GM18502 (cell line): Measurements from ENCODE around the gene PALM.

Experiments
- ATAC-seq: cut with Tn5 transposase; IDR thresholded peaks from one replicate; pipeline ENCODE4 v1.9.1; 2021; ENCODE audit warnings: mild to moderate bottlenecking; ENCODE audit not compliant: unreplicated experiment, poor library complexity

The PALM gene

DNA sequence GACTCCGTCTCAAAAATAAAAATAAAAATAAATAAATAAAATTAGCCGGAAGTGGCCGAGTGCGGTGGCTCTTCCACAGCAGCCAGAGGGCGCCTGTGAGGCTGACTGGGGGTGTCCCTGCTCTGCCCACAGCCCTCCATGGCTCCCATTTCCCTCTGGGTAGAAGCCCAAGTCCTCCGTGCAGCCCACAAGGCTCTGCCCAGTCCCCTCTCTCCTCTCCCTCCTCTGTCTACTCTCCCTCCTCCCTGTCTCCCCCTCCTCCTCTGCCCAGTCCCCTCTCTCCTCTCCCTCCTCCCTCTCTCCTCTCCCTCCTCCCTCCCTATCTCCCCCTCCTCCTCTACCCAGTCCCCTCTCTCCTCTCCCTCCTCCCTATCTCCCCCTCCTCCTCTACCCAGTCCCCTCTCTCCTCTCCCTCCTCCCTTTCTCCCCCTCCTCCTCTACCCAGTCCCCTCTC, 62.6 kb downstream of the PALM start:
- no peak for ATAC-seq

- no peak for ATAC-seq
These were observed 63.3 kb downstream of the PALM start for GRCh38 chr19:772063-772462.

DNA sequence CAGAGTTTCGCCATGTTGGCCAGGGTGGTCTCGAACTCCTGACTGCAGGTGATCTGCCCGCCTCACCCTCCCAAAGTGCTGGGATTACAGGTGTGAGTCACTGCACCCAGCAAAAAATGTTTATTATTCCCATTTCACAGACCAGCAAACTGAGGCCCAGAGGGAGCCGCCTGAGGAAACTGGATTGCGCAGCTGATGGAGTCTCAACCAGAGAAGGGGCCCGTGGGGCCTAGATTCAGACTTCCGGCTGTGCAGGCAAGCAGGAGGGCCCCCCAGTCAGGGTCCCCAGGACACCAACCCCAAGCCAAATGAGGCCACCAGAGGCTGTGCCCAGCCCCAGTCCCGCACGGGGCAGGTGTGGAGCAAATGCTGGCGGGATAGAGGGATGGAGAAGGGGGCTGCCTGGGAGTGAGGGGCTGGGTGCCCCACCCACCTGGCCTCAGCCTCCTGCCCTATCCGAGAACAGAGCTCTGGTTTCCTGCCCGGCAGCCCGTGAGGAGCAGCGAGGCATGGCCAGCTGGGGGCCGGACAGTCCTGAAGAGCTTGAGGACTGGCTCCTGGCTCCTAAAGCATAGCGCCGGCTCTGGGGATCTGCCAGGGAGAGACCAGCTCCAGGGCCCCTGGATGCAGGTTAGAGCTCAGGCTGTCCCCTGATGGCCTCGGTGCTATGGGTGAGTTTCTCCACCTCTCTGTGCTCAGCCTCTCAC, 64.1 kb downstream of the PALM start:
- no peak for ATAC-seq

DNA sequence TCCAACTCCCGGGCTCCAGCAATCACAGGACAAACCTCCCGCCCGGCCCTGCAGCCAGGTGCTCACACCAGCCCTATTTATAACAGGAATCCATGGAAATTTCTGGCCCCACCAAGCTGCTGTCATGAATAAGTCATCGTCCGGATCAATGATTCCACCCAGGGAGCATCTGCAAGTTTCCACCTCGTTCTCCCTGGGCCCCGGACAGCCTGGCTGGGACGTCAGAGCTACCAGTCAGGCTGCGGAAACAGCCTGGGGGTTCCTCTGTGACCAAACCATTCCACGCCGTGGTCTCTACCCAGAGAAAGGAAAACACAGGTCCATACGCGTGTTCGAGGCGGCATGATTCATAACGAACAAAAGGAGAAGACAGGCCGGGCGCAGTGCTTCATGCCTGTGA, 67.8 kb downstream of the PALM start:
- ATAC-seq, result no peak

DNA sequence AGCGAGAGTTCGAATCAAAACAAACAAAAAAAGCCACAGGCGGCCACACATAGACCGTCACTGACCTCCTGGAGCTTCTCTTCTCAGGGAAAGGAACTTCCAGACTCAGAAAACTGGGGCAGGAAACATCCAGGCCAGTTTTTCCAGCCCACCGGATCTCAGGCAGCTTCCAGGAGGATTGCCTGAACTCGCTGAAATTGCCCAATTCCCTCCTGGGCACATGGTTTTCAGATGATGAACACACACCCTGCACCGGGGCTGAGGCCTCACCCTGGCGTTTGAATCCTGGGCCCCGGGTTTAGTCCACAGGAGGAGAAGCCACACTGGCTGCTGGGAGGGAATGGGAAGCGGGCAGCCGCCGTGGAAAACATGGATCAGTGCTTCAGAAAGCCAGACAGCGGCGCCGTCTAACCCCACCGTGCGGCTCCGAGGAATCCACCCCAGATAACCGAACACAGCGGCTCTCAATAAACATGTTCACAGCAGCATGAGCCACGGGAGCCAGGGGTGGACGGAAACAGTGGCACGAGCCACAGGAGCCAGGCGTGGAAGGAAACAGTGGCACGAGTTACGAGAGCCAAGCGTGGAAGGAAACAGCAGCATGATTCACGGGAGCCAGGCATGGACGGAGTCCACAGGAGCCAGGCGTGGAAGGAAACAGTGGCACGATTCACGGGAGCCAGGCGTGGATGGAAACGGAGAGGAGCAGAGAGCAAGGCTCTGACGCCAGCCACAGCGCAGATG, 70.3 kb downstream of the PALM start:
- ATAC-seq, result no peak

DNA sequence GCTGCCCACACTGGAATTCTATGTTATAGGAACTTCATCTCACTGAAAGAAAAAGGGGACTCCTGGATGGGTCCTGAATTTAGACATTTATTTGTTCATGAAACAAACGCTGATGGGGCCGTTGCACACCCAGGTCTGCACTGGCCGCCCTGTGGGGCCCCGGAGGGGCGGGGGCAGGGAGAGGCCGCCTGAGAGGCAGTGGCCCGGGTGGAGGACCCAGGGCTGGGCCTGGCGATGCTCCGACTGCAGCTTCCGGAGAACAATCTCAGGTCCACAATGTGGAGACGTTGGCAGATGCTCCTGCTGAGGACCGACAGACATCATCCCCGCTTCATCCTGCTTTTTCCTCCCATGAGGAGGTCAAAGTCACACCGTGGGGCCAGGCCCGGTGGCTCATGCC, 72.2 kb downstream of the PALM start:
- ATAC-seq, result no peak

DNA sequence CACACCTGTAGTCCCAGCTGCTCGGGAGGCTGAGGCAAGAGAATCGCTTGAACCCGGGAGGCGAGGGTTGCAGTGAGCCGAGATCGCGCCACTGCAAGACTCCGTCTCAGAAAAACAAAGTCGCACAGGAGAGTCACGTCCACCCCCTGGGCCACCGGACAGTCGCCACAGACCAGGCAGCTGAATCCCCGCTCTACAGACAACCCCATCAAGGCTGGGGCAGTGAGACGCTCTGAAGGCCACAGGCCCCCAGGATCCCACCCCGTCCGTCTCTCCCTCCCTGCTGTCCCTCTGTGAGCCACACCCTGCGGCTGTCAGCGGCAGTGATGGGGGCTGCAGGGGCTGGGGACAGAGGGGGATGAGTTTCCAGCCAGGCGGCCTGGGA, 73.1 kb downstream of the PALM start:
- no peak for ATAC-seq

DNA sequence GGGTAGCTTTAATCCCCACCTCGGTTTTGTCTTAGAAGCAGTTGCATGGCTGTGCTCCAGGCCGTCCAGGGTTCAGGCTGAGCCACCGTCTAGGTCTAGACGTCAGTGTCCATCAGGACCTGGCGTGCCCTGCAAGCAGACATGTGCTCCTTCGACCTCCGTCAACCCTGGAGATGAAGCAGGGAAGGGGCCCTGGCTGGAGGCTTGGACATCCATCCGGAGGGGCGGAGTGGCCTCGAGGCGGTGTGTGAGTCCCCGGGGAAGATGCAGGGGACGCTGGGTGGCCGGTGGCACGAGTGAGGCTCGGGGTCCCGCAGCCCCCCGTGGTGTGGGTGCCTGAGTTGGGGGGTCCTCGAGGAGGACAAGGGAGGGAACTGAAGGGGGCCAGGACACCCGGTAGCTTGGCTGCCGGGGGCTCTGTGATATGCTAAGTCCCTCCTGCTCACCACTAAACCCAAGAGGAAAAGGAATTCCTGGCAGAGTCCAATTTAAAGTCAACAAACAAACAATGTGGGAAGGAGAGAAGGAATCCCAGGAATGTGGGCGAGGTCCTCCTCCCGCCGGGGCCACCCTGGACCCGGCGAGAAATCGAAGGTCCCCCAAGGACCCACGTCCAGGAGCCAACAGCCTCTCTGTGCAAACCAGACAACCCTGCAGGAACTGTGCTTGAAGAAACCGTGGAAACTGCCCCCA, 73.6 kb downstream of the PALM start:
- no peak for ATAC-seq

DNA sequence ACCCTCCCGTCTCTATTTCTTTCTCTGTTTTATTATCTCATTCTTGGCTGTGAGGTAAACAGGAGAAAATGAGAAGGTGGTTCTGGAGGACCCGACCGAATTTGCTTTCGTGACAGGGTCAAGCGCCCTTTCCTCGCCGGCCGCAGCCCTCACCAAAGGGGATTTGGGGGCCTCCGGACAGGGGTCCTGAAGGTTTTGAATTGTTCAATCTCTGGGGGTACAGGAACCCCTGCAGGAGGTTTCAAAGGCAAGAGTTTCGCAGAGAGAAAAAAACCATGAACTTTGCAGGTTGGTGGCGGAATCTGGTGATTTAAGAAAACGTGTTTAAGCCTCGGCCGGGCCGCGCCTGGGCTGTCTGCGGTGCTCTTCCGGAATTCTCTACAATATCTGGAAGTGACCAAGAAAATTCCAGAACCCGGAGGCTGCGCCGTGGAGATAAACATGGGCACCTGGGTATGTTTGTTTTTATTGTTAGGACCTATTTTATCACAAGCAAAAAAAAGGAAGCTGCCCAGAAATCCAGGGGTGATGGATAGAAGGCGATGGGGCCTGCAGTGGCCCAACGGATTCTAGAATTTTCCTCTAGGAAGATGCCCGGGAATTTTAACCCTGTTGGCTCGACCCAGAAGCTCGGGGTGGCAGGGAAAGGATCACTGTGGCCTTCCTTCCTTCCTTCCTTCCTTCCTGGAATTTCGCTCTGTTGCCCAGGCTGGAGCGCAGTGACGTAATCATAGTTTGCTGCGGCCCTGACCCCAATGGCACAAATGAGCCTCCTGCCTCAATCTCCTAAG, 74.3 kb downstream of the PALM start:
- ATAC-seq, result no peak

DNA sequence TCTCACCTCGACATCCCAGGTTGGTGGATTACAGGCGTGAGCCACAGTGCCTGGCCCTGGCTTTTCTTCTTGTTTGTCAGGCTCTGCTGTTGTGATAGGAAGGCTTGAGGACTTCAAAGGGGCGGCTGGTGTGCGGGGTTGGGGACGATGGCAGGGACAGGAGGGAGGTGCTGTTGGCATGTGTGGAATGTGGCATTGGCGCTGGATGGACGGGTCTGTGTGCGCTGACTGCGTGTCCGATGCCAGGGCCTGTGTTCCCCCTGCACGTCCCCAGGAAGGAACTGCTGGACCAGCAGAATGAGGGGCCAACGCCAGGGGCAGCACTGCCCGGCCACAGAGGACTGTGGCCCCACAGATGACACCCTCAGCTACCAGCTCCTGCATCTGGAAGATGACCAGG, 75.8 kb downstream of the PALM start:
- no peak for ATAC-seq

GRCh38 chr19:787536-787935, 78.8 kb downstream of the PALM start:
- ATAC-seq, result no peak

DNA sequence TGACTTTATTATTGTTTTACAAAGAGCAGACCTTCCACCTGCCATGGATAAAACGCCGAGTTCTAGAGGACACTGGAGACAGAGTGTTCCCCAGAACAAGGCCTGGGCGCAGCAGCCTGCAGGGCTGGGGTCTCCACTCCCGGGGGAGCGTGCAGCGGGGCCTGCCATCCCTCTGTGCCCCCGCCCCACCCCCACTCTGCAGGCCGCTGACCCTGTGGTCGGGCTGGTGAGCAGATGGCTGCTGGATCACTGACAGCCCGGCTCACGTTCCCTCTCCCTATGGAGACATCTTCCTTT, 79.9 kb downstream of the PALM start:
- no peak for ATAC-seq

DNA sequence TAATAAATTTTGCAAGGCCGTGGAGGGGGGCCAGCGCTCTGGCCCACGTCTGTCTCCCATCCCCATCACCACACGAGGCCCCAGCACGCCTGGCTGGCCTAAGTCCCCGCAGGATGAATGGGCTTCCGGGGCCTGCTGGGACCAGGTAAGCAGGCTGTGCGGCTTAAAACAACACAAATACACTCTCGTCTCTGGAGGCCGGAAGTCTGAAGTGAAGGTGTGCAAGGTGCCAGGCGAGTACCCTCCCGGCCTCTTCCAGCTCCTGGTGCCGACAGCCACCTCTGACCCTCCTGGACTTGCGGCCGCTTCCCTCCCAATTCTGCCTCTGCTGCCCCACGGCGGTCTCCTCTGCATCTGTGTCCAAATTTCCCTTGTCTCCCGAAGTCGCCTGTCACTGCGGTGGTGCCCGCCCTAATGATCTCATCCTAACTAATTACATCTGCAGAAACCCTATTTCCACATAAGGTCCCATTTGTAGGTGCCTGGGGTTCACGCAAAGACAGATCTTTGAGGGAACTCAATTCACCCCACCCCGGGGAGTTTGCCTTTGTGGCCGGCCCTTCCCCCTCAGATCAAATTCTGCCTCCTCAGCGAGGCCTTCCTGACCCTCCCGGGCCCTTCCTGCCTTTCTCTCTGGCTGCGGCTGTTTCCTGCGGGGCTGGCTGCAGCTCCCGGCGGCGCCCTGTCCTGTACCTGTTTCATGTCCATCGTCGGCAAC, 80.4 kb downstream of the PALM start:
- ATAC-seq, result no peak

DNA sequence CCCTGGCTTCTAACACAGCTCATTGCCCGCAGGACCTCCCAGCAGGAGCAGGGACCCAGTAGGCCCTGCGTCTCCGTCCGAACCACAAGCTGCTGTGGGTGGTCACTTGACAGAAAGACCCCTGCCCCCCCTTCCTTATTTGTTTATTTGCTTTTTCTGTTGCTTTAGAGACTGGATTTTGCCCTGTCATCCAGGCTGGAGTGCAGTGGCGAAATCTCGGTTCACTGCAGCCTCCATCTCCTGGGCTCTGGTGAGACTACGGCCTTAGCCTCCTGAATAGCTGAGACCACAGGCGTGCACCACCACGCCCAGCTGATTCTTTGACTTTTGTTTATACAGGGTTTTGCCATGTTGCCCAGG, 80.9 kb downstream of the PALM start:
- ATAC-seq, result no peak

GRCh38 chr19:791007-791566, 82.4 kb downstream of the PALM start:
- ATAC-seq, result no peak

DNA sequence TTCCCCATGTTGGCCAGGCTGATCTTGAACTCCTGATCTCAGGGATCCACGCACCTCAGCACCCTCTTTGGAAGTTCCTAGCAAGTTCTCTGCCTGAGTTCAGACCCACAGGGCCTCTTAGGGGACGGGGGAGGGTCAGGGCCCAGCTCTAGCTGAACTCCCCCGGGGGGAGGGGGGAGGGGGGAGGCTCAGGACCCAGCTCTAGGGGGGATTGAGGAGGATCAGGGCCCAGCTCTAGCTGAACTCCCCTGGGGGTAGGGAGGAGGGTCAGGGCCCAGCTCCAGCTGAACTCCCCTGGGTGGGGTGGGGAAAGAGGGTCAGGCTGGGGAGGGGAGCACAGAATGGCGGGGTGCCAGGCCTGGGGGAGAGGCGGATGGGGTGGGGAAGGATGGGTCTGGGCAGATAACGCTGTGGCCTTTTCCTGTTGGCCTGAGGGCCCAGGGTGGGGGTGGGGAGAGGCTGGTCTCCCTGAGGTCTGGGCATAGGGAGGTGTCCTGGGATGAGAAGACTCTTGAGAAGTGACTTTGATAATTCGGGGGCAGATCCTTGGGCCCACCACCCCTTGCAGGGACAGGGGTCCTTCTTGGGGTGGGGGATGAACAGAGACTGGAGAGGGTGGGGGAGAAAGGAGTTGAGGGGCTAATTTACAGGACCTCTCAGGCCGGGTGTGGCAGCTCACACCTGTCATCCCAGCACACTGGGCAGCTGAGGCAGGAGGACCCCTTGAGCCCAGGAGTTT, 83.0 kb downstream of the PALM start:
- ATAC-seq, result no peak

DNA sequence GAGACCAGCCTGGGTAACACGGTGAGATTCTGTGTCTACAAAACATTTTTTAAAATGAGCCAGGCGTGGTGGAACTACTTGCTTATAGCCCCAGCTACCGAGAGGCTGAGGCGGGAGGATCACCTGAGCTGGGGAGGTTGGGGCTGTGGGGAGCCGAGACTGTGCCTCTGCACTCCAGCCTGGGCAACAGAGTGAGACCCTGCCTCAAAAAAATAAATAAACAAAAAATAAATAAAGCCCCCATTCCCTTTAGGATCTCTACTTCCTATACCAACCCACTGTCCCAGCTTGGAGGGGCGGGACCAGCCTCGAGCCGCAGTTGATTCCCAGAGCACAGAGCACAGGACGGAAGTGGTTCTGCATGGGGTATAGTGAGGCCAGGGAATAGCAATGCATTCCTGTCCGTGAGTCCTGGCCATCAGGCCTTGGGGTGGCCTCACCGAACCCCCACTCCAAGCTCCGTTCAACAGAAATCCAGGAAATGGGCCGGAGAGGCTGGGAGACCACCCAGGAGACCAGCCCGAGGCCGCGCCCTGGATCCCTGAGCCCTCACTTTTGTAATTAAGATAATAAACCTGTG, 83.7 kb downstream of the PALM start:
- no peak for ATAC-seq

DNA sequence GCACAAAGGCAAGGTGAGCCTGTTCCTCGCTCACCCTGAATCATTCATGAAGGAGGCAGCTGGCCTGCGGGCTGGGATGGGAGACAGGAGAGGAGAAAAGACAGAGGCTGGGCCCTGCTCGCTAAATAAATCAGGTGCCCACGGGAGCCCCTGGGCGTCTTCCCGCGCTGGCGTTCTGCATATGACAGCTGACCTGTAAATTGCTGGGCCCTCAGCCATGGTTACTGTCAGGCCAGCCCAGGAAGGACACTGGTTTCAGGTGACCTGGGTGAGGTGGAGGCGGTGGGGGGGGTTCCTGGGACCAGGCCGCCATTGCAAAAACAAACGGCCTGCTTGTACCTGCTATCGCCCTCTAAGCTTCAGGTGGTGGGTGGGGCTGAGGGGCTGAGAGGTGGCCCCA, 85.1 kb downstream of the PALM start:
- ATAC-seq, result no peak

GRCh38 chr19:795073-795611, 86.4 kb downstream of the PALM start:
- ATAC-seq, result no peak
